GM12872 (cell line): ENCODE results near the gene TMEM63C.

Source experiments
- CTCF ChIP-seq: IDR thresholded peaks from 3 replicates; pipeline ENCODE4 v1.5.1; 2011; ENCODE audit warnings: low read depth, mild to moderate bottlenecking, low read length, moderate library complexity; ENCODE audit not compliant: insufficient read depth

TMEM63C gene

GRCh38 chr14:77290705-77291104, 109.1 kb downstream of the TMEM63C start:
- TF ChIP-seq CTCF: peak; percentile 33; the same call in 2 of the 3 replicates

GRCh38 chr14:77296155-77296554, 114.6 kb downstream of the TMEM63C start:
- TF ChIP-seq CTCF: no peak

- no peak for TF ChIP-seq CTCF
These were observed 115.3 kb downstream of the TMEM63C start for GRCh38 chr14:77296906-77297305.

- TF ChIP-seq CTCF: no peak
These were observed 118.2 kb downstream of the TMEM63C start for GRCh38 chr14:77299771-77300170.

GRCh38 chr14:77301103-77301502, 119.5 kb downstream of the TMEM63C start:
- peak; percentile 90 for TF ChIP-seq CTCF

GRCh38 chr14:77302926-77303325, 121.3 kb downstream of the TMEM63C start:
- TF ChIP-seq CTCF: no peak

GRCh38 chr14:77303417-77304156, 122.0 kb downstream of the TMEM63C start:
- no peak for TF ChIP-seq CTCF

GRCh38 chr14:77305696-77306095, 124.1 kb downstream of the TMEM63C start:
- no peak for TF ChIP-seq CTCF
